Activated CD4-positive, alpha-beta T cell treated with anti-CD3 and anti-CD28 coated beads for 36 hours (primary cell): ENCODE data around the gene PHF12. TPM values are rescaled to one million over a fixed set of nuclear protein-coding genes. Genes with fewer than 3 reads are reported as not detected.

Experiments
- ATAC-seq: fragments of 200-7000 bp; cut with Tn5 transposase; one replicate; pipeline ENCODE4 v1.10.0; 2021; ENCODE audit warnings: mild to moderate bottlenecking, moderate library complexity
- CTCF ChIA-PET: fragments of 350-600 bp; sonication (Branson Sonifier 250); formaldehyde crosslinking; loops from one replicate; lab custom pipeline; 2021; ENCODE audit warnings: antibody characterized with exemption; lab: Charles Lee
- POLR2A ChIA-PET: fragments of 350-600 bp; sonication (Branson Sonifier 250); formaldehyde crosslinking; loops from one replicate; lab custom pipeline; 2021; ENCODE audit warnings: antibody characterized with exemption, inconsistent platforms; lab: Charles Lee
- DNase-seq: peaks from one replicate; pipeline ENCODE4 v3.0.0-alpha.2; 2020
- H3K27ac Mint-ChIP-seq: one replicate; pipeline ENCODE4 v1.8.0; 2021; ENCODE audit warnings: mixed read lengths
- H3K27me3 Mint-ChIP-seq: one replicate; pipeline ENCODE4 v1.8.0; 2021; ENCODE audit warnings: mixed read lengths
- H3K36me3 Mint-ChIP-seq: one replicate; pipeline ENCODE4 v1.8.0; 2021; ENCODE audit warnings: low read depth, mixed read lengths
- H3K4me1 Mint-ChIP-seq: one replicate; pipeline ENCODE4 v1.8.0; 2021; ENCODE audit warnings: mixed read lengths
- H3K4me3 Mint-ChIP-seq: one replicate; pipeline ENCODE4 v1.8.0; 2021; ENCODE audit warnings: mild to moderate bottlenecking, moderate library complexity, mixed read lengths
- H3K9me3 Mint-ChIP-seq: one replicate; pipeline ENCODE4 v1.8.0; 2021; ENCODE audit warnings: low read depth, mixed read lengths
- intact Hi-C, 2 experiments: fragments of 100-400 bp; cut with DNase I in 1 of 2; cut with micrococcal nuclease in 1 of 2; formaldehyde crosslinking; loops; one replicate each; pipeline versions ENCODE4 v1.14.2 to v1.15.1; 2022 to 2024; cut with DNase I, micrococcal nuclease
- total RNA-seq, 2 experiments: library from RNA; stranded (reverse); gene quantifications; one replicate each; pipeline ENCODE4 v1.2.3, GENCODE V29; 2021

The PHF12 gene
- total RNA-seq, 2 experiments from 2014 or later = 48.6 to 52.3 TPM

DNA sequence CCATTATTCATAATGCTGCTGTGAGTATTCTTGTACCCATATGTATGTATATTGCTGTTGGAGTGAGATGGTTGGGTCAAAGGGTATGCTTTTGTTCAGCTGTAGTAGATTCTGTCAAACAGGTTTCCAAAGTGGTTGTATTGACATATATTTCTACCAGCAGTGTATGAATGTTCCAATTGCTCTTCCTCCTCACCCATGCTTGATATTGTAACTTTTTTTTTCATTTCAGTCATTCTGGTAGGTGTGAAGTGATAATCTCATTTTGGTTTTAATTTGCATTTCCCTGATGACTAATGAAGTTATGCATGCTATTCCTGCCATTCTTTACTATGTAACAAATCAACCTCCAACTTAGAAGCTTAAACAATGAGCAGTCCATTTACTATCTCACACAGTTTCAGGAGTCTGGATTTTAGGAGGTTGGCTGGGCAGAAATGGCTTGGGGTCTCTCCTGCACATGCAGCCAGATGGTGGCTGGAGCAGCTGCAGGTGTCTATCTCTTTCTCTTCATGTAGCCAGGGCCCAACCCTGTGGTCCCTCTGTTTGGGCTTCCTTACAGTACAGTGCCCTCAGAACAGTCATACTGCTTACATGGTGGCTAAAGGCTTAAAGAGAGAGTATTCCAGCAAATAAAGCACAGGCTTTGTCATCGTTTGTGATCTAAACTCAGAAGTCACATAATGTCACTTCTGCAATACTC lies 75.3 kb downstream of the PHF12 start:
- intact Hi-C loops = loop anchor here (1.0 to 2.0 kb wide), 4 partner anchors 17 to 64 kb away; partner anchors contain the start of genes ERAL1 (in 1 of the 2) and FAM222B (in 1 of the 2)
- Mint-ChIP-seq H3K36me3 (peaks cover 14% of the 10 kb centered on the region), H3K27ac (no peak overlapping the region), H3K27me3 (no peaks in the 10 kb centered on the region), H3K9me3 (no peaks in the 10 kb centered on the region), H3K4me1 (peaks cover 44% of the 10 kb centered on the region), H3K4me3 (no peak overlapping the region)
- DNase-seq (peak; percentile 39), ATAC-seq (peak; percentile 72)
- ChIA-PET CTCF (interaction anchor here (0.7 to 1.0 kb wide), 4 partner anchors 17 to 383 kb away, joined by 3 read pairs; no protein-coding TSS in a partner anchor), POLR2A (interaction anchor here (0.7 kb wide), 1 partner anchor 265 kb away, joined by 3 read pairs; no protein-coding TSS in a partner anchor)

DNA sequence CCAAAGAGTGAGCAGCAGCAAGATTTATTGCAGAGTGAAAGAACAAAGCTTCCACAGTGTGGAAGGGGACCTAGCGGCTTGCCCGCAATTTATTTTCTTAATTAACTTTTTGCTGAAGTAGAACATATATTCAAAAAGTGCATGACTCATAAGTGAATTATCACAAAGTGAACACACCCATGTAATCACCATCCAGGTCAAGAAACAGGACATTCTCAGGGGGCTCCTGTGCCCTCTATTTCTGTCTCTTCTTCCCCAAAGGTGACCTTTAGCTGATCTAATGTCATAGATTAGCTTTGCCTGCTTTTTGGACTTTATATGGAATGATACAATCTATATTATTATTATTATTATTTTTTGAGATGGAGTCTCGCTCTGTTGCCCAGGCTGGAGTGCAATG lies 76.6 kb downstream of the PHF12 start:
- Mint-ChIP-seq H3K4me3 (no peak overlapping the region), H3K9me3 (no peaks in the 10 kb centered on the region), H3K27ac (no peak overlapping the region), H3K4me1 (peaks cover 46% of the 10 kb centered on the region), H3K36me3 (peaks cover 6% of the 10 kb centered on the region), H3K27me3 (no peaks in the 10 kb centered on the region)
- no peak for DNase-seq
- intact Hi-C loops = no loop called here
- ATAC-seq = no peak
- CTCF ChIA-PET = interaction anchor here (0.6 to 1.3 kb wide), 4 partner anchors 33 to 706 kb away, joined by 3 to 5 read pairs (median 3); no protein-coding TSS in a partner anchor
- POLR2A ChIA-PET = no interaction called here

DNA sequence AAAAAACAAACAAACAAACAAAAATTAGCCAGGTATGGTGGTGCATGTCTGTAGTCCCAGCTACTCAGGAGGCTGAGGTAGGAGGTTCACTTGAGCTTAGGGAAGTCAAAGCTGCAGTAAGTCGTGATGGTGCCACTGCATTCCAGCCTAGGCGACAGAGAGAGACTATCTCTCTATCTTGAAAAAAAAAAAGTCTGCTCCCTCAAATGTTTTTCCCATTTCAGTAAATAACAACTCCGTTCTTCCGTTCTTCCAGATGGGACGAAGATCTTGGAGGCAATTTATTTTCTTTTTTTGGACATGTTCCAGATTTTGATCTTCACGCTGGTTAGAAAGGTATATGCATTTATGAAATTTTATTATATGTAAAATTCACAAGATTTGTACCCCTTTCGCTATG lies 77.5 kb downstream of the PHF12 start:
- no peak for ATAC-seq
- CTCF ChIA-PET = interaction anchor here (1.3 kb wide), 1 partner anchor 75 kb away, joined by 5 read pairs; no protein-coding TSS in a partner anchor
- Mint-ChIP-seq H3K27ac (no peak overlapping the region), H3K9me3 (no peaks in the 10 kb centered on the region), H3K27me3 (no peaks in the 10 kb centered on the region), H3K4me3 (no peak overlapping the region), H3K4me1 (peaks cover 46% of the 10 kb centered on the region), H3K36me3 (peaks cover 6% of the 10 kb centered on the region)
- DNase-seq = no peak
- POLR2A ChIA-PET = no interaction called here
- intact Hi-C loops = no loop called here

DNA sequence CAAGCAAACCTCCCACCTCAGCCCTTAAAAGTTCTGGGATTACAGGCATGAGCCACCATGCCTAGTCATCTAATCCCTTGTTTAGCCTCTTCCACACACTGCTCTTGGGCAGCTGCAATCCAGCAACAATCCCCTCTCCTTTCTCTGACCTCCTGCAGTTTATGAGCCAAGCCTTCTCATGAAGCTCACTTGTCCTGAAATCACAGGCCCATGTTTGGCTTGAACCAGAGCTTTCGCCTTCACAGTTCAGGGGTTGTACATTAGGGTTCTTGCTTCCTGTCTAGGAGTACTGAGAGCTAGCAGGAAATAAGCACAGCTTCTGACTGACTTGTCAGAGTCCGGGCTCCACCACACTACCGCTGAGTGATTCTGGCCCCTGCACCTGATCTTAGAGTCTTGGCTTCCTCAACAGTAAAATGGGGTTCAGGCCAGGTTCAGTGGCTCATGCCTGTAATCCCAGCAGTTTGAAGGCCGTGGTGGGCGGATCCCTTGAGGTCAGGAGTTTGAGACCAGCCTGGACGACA lies 80.2 kb downstream of the PHF12 start:
- H3K36me3 Mint-ChIP-seq = no peaks in the 10 kb centered on the region
- CTCF ChIA-PET = interaction anchor here (0.6 to 2.0 kb wide), 9 partner anchors 9 to 246 kb away, joined by 3 to 6 read pairs (median 3); no protein-coding TSS in a partner anchor
- peak overlapping the region; percentile 87 for H3K27ac Mint-ChIP-seq
- peak; percentile 75 for DNase-seq
- POLR2A ChIA-PET = interaction anchor here (0.7 to 1.0 kb wide), 5 partner anchors 10 to 39 kb away, joined by 3 to 7 read pairs (median 4); partner anchors contain the start of gene FAM222B
- H3K4me3 Mint-ChIP-seq = no peak overlapping the region
- intact Hi-C loops = no loop called here
- H3K4me1 Mint-ChIP-seq = peaks cover 25% of the 10 kb centered on the region
- no peaks in the 10 kb centered on the region for H3K27me3 Mint-ChIP-seq
- ATAC-seq = peak; percentile 92
- no peaks in the 10 kb centered on the region for H3K9me3 Mint-ChIP-seq

DNA sequence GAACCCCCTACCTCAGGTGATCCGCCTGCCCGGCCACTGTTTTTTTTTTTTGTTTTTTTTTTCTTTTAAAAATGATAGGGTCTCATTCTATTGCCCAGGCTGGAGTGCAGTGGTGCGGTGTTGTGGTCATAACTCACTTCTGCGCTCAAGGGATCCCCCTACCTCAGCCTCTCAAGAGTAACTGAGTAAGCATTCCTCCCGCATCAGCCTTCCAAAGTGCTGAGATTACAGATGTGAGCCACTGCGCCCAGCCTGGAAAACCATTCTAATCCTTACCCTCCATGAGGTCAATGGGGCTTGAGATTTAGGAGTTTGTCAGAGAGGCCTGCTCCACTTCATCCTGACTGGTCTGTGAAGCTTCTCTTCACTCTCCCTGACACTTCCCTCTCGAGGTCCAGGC lies 84.0 kb downstream of the PHF12 start:
- H3K9me3 Mint-ChIP-seq = no peaks in the 10 kb centered on the region
- H3K27ac Mint-ChIP-seq = no peak overlapping the region
- ATAC-seq (no peak), DNase-seq (no peak)
- intact Hi-C loops = no loop called here
- no peak overlapping the region for H3K4me3 Mint-ChIP-seq
- H3K4me1 Mint-ChIP-seq = peaks cover 13% of the 10 kb centered on the region
- no peaks in the 10 kb centered on the region for H3K27me3 Mint-ChIP-seq
- POLR2A ChIA-PET = no interaction called here
- no peaks in the 10 kb centered on the region for H3K36me3 Mint-ChIP-seq
- CTCF ChIA-PET = interaction anchor here (1.0 kb wide), 1 partner anchor 104 kb away, joined by 4 read pairs; no protein-coding TSS in a partner anchor

DNA sequence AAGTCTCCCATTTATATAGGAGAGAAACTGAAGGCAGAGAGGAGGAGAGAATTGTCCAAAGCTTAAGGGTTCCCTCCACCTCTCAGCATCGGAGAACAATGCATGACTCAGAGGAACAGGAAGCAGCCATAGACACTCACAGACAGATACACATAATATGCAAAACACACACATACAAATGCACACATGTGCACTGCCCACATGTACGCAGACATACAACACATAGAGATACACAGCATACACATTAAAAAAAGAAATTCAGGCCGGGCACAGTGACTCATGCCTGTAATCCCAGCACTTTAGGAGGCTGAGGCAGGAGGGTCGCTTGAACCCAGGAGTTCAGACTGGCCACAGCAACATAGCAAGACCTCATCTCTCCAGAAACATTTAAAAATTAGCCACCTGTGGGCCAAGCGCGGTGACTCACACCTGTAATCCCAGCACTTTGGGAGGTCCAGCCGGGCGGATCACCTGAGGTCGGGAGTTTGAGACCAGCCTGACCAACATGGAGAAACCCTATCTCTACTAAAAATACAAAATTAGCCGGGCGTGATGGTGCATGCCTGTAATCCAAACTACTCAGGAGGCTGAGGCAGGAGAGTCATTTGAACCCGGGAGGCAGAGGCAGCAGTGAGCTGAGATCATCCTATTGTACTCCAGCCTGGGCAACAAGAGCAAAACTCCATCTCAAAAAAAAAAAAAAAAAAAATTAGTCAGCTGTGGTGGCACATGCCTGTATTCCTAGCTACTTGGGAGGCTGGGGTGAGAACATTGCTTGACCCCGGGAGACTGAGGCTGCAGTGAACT lies 85.2 kb downstream of the PHF12 start:
- no peaks in the 10 kb centered on the region for H3K36me3 Mint-ChIP-seq
- POLR2A ChIA-PET = no interaction called here
- intact Hi-C loops = no loop called here
- H3K4me3 Mint-ChIP-seq = no peak overlapping the region
- no peak overlapping the region for H3K27ac Mint-ChIP-seq
- H3K27me3 Mint-ChIP-seq = no peaks in the 10 kb centered on the region
- ATAC-seq (peak; percentile 76), DNase-seq (no peak)
- no peaks in the 10 kb centered on the region for H3K9me3 Mint-ChIP-seq
- CTCF ChIA-PET = interaction anchor here (1.0 to 1.2 kb wide), 2 partner anchors 102 to 103 kb away, joined by 3 to 4 read pairs; no protein-coding TSS in a partner anchor
- H3K4me1 Mint-ChIP-seq = peaks cover 3% of the 10 kb centered on the region

DNA sequence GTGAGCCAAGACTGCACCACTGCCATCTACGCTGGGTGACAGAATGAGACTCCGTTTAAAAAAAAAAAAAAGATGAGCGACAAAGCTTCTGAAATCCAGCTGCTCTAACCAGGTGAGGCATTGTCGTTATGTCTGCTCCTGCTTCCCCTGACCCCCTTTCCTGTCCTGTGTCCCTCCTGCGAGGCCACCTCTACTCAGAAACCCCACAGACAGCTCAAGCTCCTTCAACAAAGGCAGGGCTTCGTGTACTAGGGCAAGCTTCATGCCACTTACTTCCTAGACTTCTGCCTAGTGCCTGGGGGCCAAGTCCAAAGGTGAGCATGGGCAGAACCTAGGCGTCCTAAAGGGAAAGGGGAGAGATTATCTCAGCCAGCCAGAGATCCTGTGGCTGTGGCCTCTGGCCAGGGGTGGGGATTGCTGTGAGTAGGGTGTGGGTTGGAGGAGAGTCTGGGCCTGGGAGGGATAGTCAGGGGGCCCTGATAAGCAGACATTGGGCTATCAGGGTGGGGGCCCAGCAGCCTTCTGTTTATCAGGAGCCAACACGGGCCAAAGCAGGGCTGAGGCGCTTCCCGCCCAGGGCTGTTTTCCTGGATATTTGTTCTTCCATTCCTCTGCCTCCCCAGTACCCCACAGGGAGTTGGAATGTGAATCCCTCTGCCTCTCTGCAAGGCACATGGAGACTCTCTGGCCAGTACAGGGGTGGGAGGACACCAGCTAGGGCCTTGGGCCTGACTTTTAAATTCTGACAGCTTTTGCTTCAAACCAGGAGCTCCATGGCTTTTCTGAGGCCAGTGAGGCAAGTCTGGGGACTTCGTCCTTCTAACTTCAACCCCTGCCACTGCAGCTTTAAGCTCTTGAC lies 86.1 kb downstream of the PHF12 start:
- DNase-seq = no peak
- intact Hi-C loops = no loop called here
- no peak for ATAC-seq
- Mint-ChIP-seq H3K4me3 (no peak overlapping the region), H3K27me3 (no peaks in the 10 kb centered on the region), H3K9me3 (no peaks in the 10 kb centered on the region), H3K36me3 (peaks cover 3% of the 10 kb centered on the region), H3K27ac (no peak overlapping the region), H3K4me1 (no peaks in the 10 kb centered on the region)
- CTCF ChIA-PET = interaction anchor here (1.1 to 1.2 kb wide), 2 partner anchors 101 to 249 kb away, joined by 3 read pairs; no protein-coding TSS in a partner anchor
- POLR2A ChIA-PET = no interaction called here

DNA sequence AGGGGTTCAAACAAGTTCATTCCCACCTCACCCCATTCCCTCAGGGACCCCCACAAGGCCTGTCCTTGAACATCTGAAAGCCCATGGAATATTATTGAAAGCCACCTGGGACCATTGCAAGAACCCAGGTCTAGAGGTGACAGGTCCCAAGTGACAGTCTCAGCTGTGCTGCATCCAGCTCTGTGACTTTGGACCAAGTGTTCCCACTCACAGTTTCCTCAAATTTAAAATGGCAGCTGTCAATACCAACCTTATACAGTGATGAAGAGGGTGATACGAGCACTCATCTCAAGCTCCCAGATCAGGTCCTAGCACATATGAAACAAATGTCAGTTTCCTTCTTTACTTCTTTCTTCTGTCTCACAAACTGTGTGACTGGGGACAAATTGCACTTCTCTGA lies 87.4 kb downstream of the PHF12 start:
- H3K4me3 Mint-ChIP-seq = no peak overlapping the region

DNA sequence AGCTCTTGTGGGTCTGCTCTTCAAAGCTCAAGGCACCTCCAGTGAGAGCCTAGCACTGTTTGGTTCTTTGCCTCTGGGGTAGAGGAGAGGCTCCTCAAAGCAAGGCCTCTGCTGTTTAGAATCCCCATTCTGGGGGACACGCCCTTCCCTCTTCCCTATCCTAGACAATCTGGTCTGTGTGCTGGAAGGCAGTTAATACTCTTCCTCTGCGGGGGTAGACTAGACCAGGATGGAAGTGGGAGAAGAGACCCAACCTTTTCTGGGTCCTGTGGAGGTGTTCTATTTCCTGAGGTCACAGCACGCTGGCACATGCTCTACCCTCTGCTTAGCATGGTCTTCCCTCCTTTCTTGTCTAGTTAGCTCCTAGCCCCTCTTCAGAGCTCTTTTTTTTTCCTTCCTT lies 88.8 kb downstream of the PHF12 start:
- Mint-ChIP-seq H3K36me3 (peaks cover 19% of the 10 kb centered on the region), H3K4me1 (peaks cover 10% of the 10 kb centered on the region), H3K27ac (no peak overlapping the region), H3K27me3 (no peaks in the 10 kb centered on the region), H3K9me3 (no peaks in the 10 kb centered on the region), H3K4me3 (no peak overlapping the region)
- ATAC-seq = no peak
- POLR2A ChIA-PET = no interaction called here
- DNase-seq = no peak
- intact Hi-C loops = no loop called here
- CTCF ChIA-PET = interaction anchor here (0.6 to 2.0 kb wide), 4 partner anchors 13 to 591 kb away, joined by 3 to 6 read pairs (median 4); no protein-coding TSS in a partner anchor

More for the DNA sequence above, 87.4 kb downstream of the PHF12 start:
- ATAC-seq (no peak), DNase-seq (no peak)
- Mint-ChIP-seq H3K9me3 (no peaks in the 10 kb centered on the region), H3K27me3 (no peaks in the 10 kb centered on the region), H3K27ac (no peak overlapping the region), H3K36me3 (peaks cover 9% of the 10 kb centered on the region), H3K4me1 (no peaks in the 10 kb centered on the region)
- intact Hi-C loops = no loop called here
- CTCF ChIA-PET = interaction anchor here (1.1 to 2.0 kb wide), 3 partner anchors 34 to 250 kb away, joined by 3 to 6 read pairs (median 5); no protein-coding TSS in a partner anchor
- POLR2A ChIA-PET = no interaction called here

DNA sequence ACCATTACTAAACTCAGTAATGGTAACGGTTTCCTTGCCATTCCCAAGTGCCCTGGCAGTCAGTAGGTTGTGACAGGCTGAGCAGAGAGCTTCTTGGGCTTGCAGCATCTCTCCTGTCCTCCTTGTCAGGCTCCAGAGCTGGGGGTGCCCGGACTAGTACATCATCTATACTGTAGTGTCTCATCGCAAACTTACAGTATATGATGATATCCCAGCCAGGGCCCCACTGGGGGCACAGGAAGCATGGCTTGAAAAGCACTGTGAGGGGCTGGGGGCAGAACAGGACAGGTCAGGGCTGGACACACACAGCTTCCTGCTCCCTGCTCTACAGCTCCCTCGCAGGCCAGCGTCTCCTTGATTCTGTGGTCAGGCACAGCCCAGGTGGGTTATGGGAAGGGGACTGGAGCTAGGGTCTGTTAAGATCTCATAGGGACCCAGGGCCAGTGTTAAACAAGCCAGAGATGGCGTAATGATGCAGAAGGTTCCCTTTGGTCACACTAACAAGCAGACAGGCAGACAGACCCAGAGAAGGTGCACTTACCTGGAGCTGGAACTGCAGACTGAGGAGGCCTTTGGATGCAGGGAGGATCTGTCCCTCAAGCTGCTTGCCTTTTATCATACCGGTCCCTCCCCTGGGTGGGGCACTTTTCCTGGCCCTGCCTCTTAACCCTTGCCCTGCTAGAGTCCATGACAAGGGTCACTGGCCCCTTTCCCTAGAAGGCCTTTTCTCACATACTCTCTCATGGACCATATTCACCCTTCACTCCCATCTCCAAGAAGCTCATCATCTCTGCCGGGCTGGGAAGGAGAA lies 89.7 kb downstream of the PHF12 start:
- no peaks in the 10 kb centered on the region for H3K27me3 Mint-ChIP-seq
- ChIA-PET POLR2A (interaction anchor here (0.7 to 1.0 kb wide), 2 partner anchors 10 to 20 kb away, joined by 4 to 7 read pairs; no protein-coding TSS in a partner anchor), CTCF (interaction anchor here (0.6 to 1.6 kb wide), 8 partner anchors 10 to 592 kb away, joined by 3 to 6 read pairs (median 3); no protein-coding TSS in a partner anchor)
- ATAC-seq (no peak), DNase-seq (no peak)
- H3K9me3 Mint-ChIP-seq = no peaks in the 10 kb centered on the region
- intact Hi-C loops = no loop called here
- H3K4me1 Mint-ChIP-seq = peaks cover 14% of the 10 kb centered on the region
- H3K4me3 Mint-ChIP-seq = no peak overlapping the region
- peaks cover 24% of the 10 kb centered on the region for H3K36me3 Mint-ChIP-seq
- H3K27ac Mint-ChIP-seq = no peak overlapping the region
